Measurements from ENCODE around the gene ATG2A. TPM values are rescaled to one million over a fixed set of nuclear protein-coding genes. Genes with fewer than 3 reads are reported as not detected.

ATG2A gene
- total and polyA plus RNA-seq, 4 experiments from 2014 or later, result 4.1 to 47.3 (median 26.0) TPM

GRCh38 chr11:64858467-64859263 lies 58.3 kb downstream of the ATG2A start:
- Histone ChIP-seq H3K27me3 (ENCODE audit: insufficient read depth, low read length) (no peaks in the 10 kb centered on the region), H3K36me3 (ENCODE audit: insufficient read depth, low read length) (peaks cover 39% of the 10 kb centered on the region), H3K9me3 (ENCODE audit: control insufficient read depth in 1 of 2, low read length in 2 of 2) (no peaks in the 10 kb centered on the region), H3K27ac (ENCODE audit: low read depth, low read length) (peak overlapping the region; percentile 67), H3K4me1 (ENCODE audit: insufficient read depth, low read length) (peaks cover 99% of the 10 kb centered on the region), H3K4me3 (ENCODE audit: low read length in 2 of 2) (peak overlapping the region in 1 of 2 donors; percentile 47)
- peak overlapping the region; percentile 97 to 99 (median 98) for H3K27ac Mint-ChIP-seq
- H3K4me3 Mint-ChIP-seq, result peak overlapping the region; percentile 85 to 93 (median 87)
- intact Hi-C loops (cut with micrococcal nuclease), result loop anchor here (1.0 to 2.0 kb wide), 4 partner anchors 8 to 20 kb away; partner anchors contain the start of genes CDC42BPG and EHD1
- ChIA-PET POLR2A (ENCODE audit: partially characterized antibody) (interaction anchor here (0.5 to 28.8 kb wide), 19 partner anchors 5 to 707 kb away, joined by 3 to 2105 read pairs (median 6); partner anchors contain the start of genes CDC42BPG, EHD1, FAU and MAP4K2), CTCF (ENCODE audit: partially characterized antibody) (interaction anchor here (1.4 to 29.7 kb wide), 5 partner anchors 7 to 46 kb away, joined by 3 to 1245 read pairs (median 78); partner anchors contain the start of genes CDC42BPG and EHD1)
- H3K4me1 Mint-ChIP-seq, result peaks cover 55 to 95% (median 79%) of the 10 kb centered on the region in 4 donors
- H3K36me3 Mint-ChIP-seq, result peaks cover 46 to 57% of the 10 kb centered on the region in 2 donors
- DNase-seq, result peak; percentile 62 to 87 (median 64)
- no peaks in the 10 kb centered on the region for H3K27me3 Mint-ChIP-seq
- H3K9me3 Mint-ChIP-seq, result peaks cover 0 to under 1% (median 0%) of the 10 kb centered on the region in 8 donors

GRCh38 chr11:64857485-64857884 lies 59.5 kb downstream of the ATG2A start:
- intact Hi-C loops (cut with micrococcal nuclease), result no loop called here
- Histone ChIP-seq H3K27ac (ENCODE audit: low read depth, low read length) (peak overlapping the region; percentile 67), H3K36me3 (ENCODE audit: insufficient read depth, low read length) (peaks cover 45% of the 10 kb centered on the region), H3K4me3 (ENCODE audit: low read length in 2 of 2) (no peak overlapping the region), H3K27me3 (ENCODE audit: insufficient read depth, low read length) (no peaks in the 10 kb centered on the region), H3K9me3 (ENCODE audit: control insufficient read depth in 1 of 2, low read length in 2 of 2) (no peaks in the 10 kb centered on the region), H3K4me1 (ENCODE audit: insufficient read depth, low read length) (peaks cover 99% of the 10 kb centered on the region)
- DNase-seq, result no peak
- Mint-ChIP-seq H3K9me3 (no peaks in the 10 kb centered on the region), H3K4me3 (peak overlapping the region in 7 of 8 donors; percentile 17 to 65 (median 36)), H3K27me3 (no peaks in the 10 kb centered on the region), H3K27ac (peak overlapping the region; percentile 36 to 99 (median 82)), H3K36me3 (peaks cover 56 to 66% of the 10 kb centered on the region in 2 donors), H3K4me1 (peaks cover 58 to 95% (median 78%) of the 10 kb centered on the region in 4 donors)
- ChIA-PET POLR2A (ENCODE audit: partially characterized antibody) (interaction anchor here (0.8 to 28.8 kb wide), 5 partner anchors 5 to 79 kb away, joined by 3 to 2105 read pairs (median 740); partner anchors contain the start of genes CDC42BPG, EHD1 and SF1), CTCF (ENCODE audit: partially characterized antibody) (interaction anchor here (8.9 to 29.7 kb wide), 3 partner anchors 11 to 29 kb away, joined by 78 to 1245 read pairs (median 252); partner anchors contain the start of genes CDC42BPG and EHD1)

- Mint-ChIP-seq H3K4me1 (peaks cover 61 to 95% (median 79%) of the 10 kb centered on the region in 4 donors), H3K9me3 (no peaks in the 10 kb centered on the region), H3K27ac (peak overlapping the region; percentile 61 to 99 (median 90)), H3K4me3 (peak overlapping the region; percentile 28 to 89 (median 53)), H3K36me3 (peaks cover 56 to 69% of the 10 kb centered on the region in 2 donors), H3K27me3 (no peaks in the 10 kb centered on the region)
- ChIA-PET POLR2A (ENCODE audit: partially characterized antibody) (interaction anchor here (0.6 to 28.8 kb wide), 7 partner anchors 4 to 256 kb away, joined by 3 to 2105 read pairs (median 5); partner anchors contain the start of genes CDC42BPG and EHD1), CTCF (ENCODE audit: partially characterized antibody) (interaction anchor here (8.9 to 29.7 kb wide), 3 partner anchors 11 to 30 kb away, joined by 78 to 1245 read pairs (median 252); partner anchors contain the start of genes CDC42BPG and EHD1)
- peak overlapping the region; percentile 70 for H3K27ac ChIP-seq (ENCODE audit: low read depth, low read length)
- peaks cover 45% of the 10 kb centered on the region for H3K36me3 ChIP-seq (ENCODE audit: insufficient read depth, low read length)
- H3K4me1 ChIP-seq (ENCODE audit: insufficient read depth, low read length), result peaks cover 99% of the 10 kb centered on the region
- no peak overlapping the region for H3K4me3 ChIP-seq (ENCODE audit: low read length in 2 of 2)
- DNase-seq, result peak in 1 of 5 donors; percentile 74
- intact Hi-C loops (cut with micrococcal nuclease), result no loop called here
- no peaks in the 10 kb centered on the region for H3K9me3 ChIP-seq (ENCODE audit: control insufficient read depth in 1 of 2, low read length in 2 of 2)
- H3K27me3 ChIP-seq (ENCODE audit: insufficient read depth, low read length), result no peaks in the 10 kb centered on the region
These were observed 60.4 kb downstream of the ATG2A start for GRCh38 chr11:64856382-64857227.

GRCh38 chr11:64855596-64856304 lies 61.3 kb downstream of the ATG2A start:
- DNase-seq, result peak in 1 of 5 donors; percentile 58
- H3K36me3 Mint-ChIP-seq, result peaks cover 53 to 67% of the 10 kb centered on the region in 2 donors
- Histone ChIP-seq H3K36me3 (ENCODE audit: insufficient read depth, low read length) (peaks cover 45% of the 10 kb centered on the region), H3K4me1 (ENCODE audit: insufficient read depth, low read length) (peaks cover 99% of the 10 kb centered on the region), H3K4me3 (ENCODE audit: low read length in 2 of 2) (peak overlapping the region in 1 of 2 donors; percentile 21), H3K9me3 (ENCODE audit: control insufficient read depth in 1 of 2, low read length in 2 of 2) (no peaks in the 10 kb centered on the region), H3K27ac (ENCODE audit: low read depth, low read length) (peak overlapping the region; percentile 70), H3K27me3 (ENCODE audit: insufficient read depth, low read length) (no peaks in the 10 kb centered on the region)
- POLR2A ChIA-PET (ENCODE audit: partially characterized antibody), result interaction anchor here (0.6 to 28.8 kb wide), 9 partner anchors 3 to 280 kb away, joined by 3 to 2105 read pairs (median 5); partner anchors contain the start of genes CDC42BPG, EHD1 and SF1
- CTCF ChIA-PET (ENCODE audit: partially characterized antibody), result interaction anchor here (1.5 to 29.7 kb wide), 4 partner anchors 7 to 31 kb away, joined by 3 to 1245 read pairs (median 165); partner anchors contain the start of genes CDC42BPG and EHD1
- H3K9me3 Mint-ChIP-seq, result no peaks in the 10 kb centered on the region
- peaks cover 65 to 95% (median 80%) of the 10 kb centered on the region in 4 donors for H3K4me1 Mint-ChIP-seq
- peak overlapping the region; percentile 48 to 89 (median 74) for H3K4me3 Mint-ChIP-seq
- no peaks in the 10 kb centered on the region for H3K27me3 Mint-ChIP-seq
- intact Hi-C loops (cut with micrococcal nuclease), result no loop called here
- peak overlapping the region; percentile 90 to 99 (median 93) for H3K27ac Mint-ChIP-seq

GRCh38 chr11:64854534-64855502 lies 62.2 kb downstream of the ATG2A start:
- peaks cover 61 to 92% (median 77%) of the 10 kb centered on the region in 4 donors for H3K4me1 Mint-ChIP-seq
- H3K4me1 ChIP-seq (ENCODE audit: insufficient read depth, low read length), result peaks cover 96% of the 10 kb centered on the region
- DNase-seq, result peak in 2 of 5 donors; percentile 40 to 83
- no peaks in the 10 kb centered on the region for H3K27me3 Mint-ChIP-seq
- peaks cover 47 to 63% of the 10 kb centered on the region in 2 donors for H3K36me3 Mint-ChIP-seq
- no peaks in the 10 kb centered on the region for H3K9me3 ChIP-seq (ENCODE audit: control insufficient read depth in 1 of 2, low read length in 2 of 2)
- H3K4me3 Mint-ChIP-seq, result peak overlapping the region; percentile 48 to 89 (median 74)
- H3K27me3 ChIP-seq (ENCODE audit: insufficient read depth, low read length), result no peaks in the 10 kb centered on the region
- peak overlapping the region; percentile 6 to 21 for H3K4me3 ChIP-seq (ENCODE audit: low read length in 2 of 2)
- peaks cover 41% of the 10 kb centered on the region for H3K36me3 ChIP-seq (ENCODE audit: insufficient read depth, low read length)
- intact Hi-C loops (cut with micrococcal nuclease), result no loop called here
- ChIA-PET CTCF (ENCODE audit: partially characterized antibody) (interaction anchor here (1.5 to 29.7 kb wide), 5 partner anchors 8 to 32 kb away, joined by 3 to 1245 read pairs (median 78); partner anchors contain the start of genes CDC42BPG and EHD1), POLR2A (ENCODE audit: partially characterized antibody) (interaction anchor here (0.8 to 28.8 kb wide), 7 partner anchors 8 to 281 kb away, joined by 3 to 2105 read pairs (median 3); partner anchors contain the start of genes CDC42BPG, EHD1, RASGRP2 and SF1)
- H3K27ac Mint-ChIP-seq, result peak overlapping the region; percentile 90 to 99 (median 93)
- H3K27ac ChIP-seq (ENCODE audit: low read depth, low read length), result peak overlapping the region; percentile 70
- H3K9me3 Mint-ChIP-seq, result no peaks in the 10 kb centered on the region
